Breast epithelium (tissue), 4 donors: ENCODE results near the gene YJU2. TPM values are rescaled to one million over a fixed set of nuclear protein-coding genes. Genes with fewer than 3 reads are reported as not detected.
"Not testable (repeated sequence)": the region's sequence is repeated elsewhere in the genome, so short reads cannot be mapped to it uniquely, and the experiment has no call there.

Experiments used
- DNase-seq, 2 donors: peaks; one replicate each; pipeline ENCODE4 v3.0.0-alpha.2; 2019; ENCODE audit warnings: low spot score in 2 of 2
- H3K27ac ChIP-seq, 2 donors: fragments of 200-600 bp; sonication (generic) in 1 of 2; one replicate each; pipeline ENCODE4 v1.5.1; 2016 to 2019; ENCODE audit warnings: mild to moderate bottlenecking in 1 of 2
- H3K27me3 ChIP-seq, 2 donors: fragments of 200-600 bp; sonication (generic) in 1 of 2; one replicate each; pipeline versions ENCODE4 v1.5.1 to v1.6.0; 2017 to 2019; ENCODE audit warnings: control low read depth in 1 of 2, mild to moderate bottlenecking in 1 of 2
- H3K36me3 ChIP-seq: fragments of 200-600 bp; one replicate; pipeline ENCODE4 v1.5.1; 2019
- H3K4me1 ChIP-seq, 2 donors: fragments of 200-600 bp; sonication (generic); one replicate each; pipeline ENCODE4 v1.5.1; 2016 to 2019; ENCODE audit warnings: control low read depth in 1 of 2
- H3K4me3 ChIP-seq, 3 donors: fragments of 200-600 bp; sonication (generic); 1 replicate in 2 of 3; 2 replicates in 1 of 3; pipeline ENCODE4 v1.5.1; 2016 to 2019; ENCODE audit warnings: mild to moderate bottlenecking in 3 of 3, moderate library complexity in 2 of 3
- H3K9me3 ChIP-seq, 2 donors: fragments of 200-600 bp; sonication (generic) in 1 of 2; one replicate each; pipeline ENCODE4 v1.5.1; 2016 to 2019; ENCODE audit warnings: control low read depth in 1 of 2
- CTCF ChIP-seq, 3 donors: fragments of 450-650 bp; IDR thresholded peaks; one replicate each; pipeline ENCODE4 v1.5.1; 2016 to 2017; ENCODE audit warnings: antibody characterized with exemption in 3 of 3, mild to moderate bottlenecking in 3 of 3, moderate library complexity in 3 of 3
- POLR2A ChIP-seq: fragments of 450-650 bp; IDR thresholded peaks from one replicate; pipeline ENCODE4 v1.6.1; 2016; ENCODE audit warnings: antibody characterized with exemption, mild to moderate bottlenecking, moderate library complexity
- POLR2AphosphoS5 ChIP-seq, 3 donors: sonication (generic); formaldehyde crosslinking; IDR thresholded peaks; one replicate each; pipeline ENCODE4 v1.6.1; 2017; ENCODE audit warnings: antibody characterized with exemption in 3 of 3
- intact Hi-C: fragments of 100-400 bp; cut with DNase I; formaldehyde crosslinking; loops from one replicate; pipeline ENCODE4 v1.15.1; 2023; ENCODE audit warnings: low total_unique reads
- total RNA-seq, 3 donors: library from RNA; depleted of rRNA; stranded (reverse); fragments of >200 nt; gene quantifications; one replicate each; pipeline ENCODE4 v1.1.0, GENCODE V29; 2016

YJU2 gene
- total RNA-seq, 3 donors from 2014 or later, result 18.9 to 24.6 (median 24.4) TPM

GRCh38 chr19:4227771-4228170 lies 19.1 kb upstream of the YJU2 start:
- intact Hi-C loops, result no loop called here
- no peak for TF ChIP-seq POLR2AphosphoS5 (IDR thresholded peaks at IDR 0.05)
- TF ChIP-seq CTCF (IDR thresholded peaks at IDR 0.05), result no peak
- TF ChIP-seq POLR2A, result no peak
- no peaks in the 10 kb centered on the region for H3K9me3 ChIP-seq
- H3K4me3 ChIP-seq, result no peak overlapping the region
- H3K4me1 ChIP-seq, result no peaks in the 10 kb centered on the region
- DNase-seq, result no peak
- no peak overlapping the region for H3K27ac ChIP-seq
- no peaks in the 10 kb centered on the region for H3K36me3 ChIP-seq
- H3K27me3 ChIP-seq, result peaks cover 5 to 36% of the 10 kb centered on the region in 2 donors

- Histone ChIP-seq H3K4me1 (no peaks in the 10 kb centered on the region), H3K27me3 (peaks cover 5 to 46% of the 10 kb centered on the region in 2 donors), H3K27ac (no peak overlapping the region), H3K4me3 (peak overlapping the region in 1 of 3 donors; percentile 23), H3K9me3 (no peaks in the 10 kb centered on the region), H3K36me3 (no peaks in the 10 kb centered on the region)
- TF ChIP-seq CTCF (IDR thresholded peaks at IDR 0.05) (no peak), POLR2AphosphoS5 (IDR thresholded peaks at IDR 0.05) (no peak), POLR2A (no peak)
- DNase-seq, result no peak
- intact Hi-C loops, result no loop called here
Measured at GRCh38 chr19:4228765-4229178, 18.1 kb upstream of the YJU2 start.

- peak within 1 kb of the TSS in 2 of 3 donors; percentile 7 to 23 for H3K4me3 ChIP-seq
- DNase-seq, result no peak
- intact Hi-C loops, result no loop called here
- no peak for TF ChIP-seq POLR2A
- TF ChIP-seq POLR2AphosphoS5 (IDR thresholded peaks at IDR 0.05), result no peak
- TF ChIP-seq CTCF (IDR thresholded peaks at IDR 0.05), result no peak
- H3K9me3 ChIP-seq, result no peaks in the 10 kb centered on the region
- H3K36me3 ChIP-seq, result no peaks in the 10 kb centered on the region
- no peak within 1 kb of the TSS for H3K27ac ChIP-seq
- H3K27me3 ChIP-seq, result peaks cover 5 to 48% of the 10 kb centered on the region in 2 donors
- H3K4me1 ChIP-seq, result no peaks in the 10 kb centered on the region
Measured at GRCh38 chr19:4229179-4229931, 17.5 kb upstream of the YJU2 start, which contains the start of gene EBI3. Gene EBI3 (plus strand): TSS chr19:4229523. CDS start chr19:4229551, 28 bp downstream.

GRCh38 chr19:4230237-4230636 lies 16.6 kb upstream of the YJU2 start:
- intact Hi-C loops, H3K9me3 ChIP-seq, H3K36me3 ChIP-seq, DNase-seq, H3K4me3 ChIP-seq, H3K4me1 ChIP-seq, H3K27ac ChIP-seq: not testable (repeated sequence)
- H3K27me3 ChIP-seq, result peaks cover 5 to 48% of the 10 kb centered on the region in 2 donors

- peaks cover 5 to 49% of the 10 kb centered on the region in 2 donors for H3K27me3 ChIP-seq
- DNase-seq, H3K36me3 ChIP-seq, H3K4me3 ChIP-seq, H3K4me1 ChIP-seq, intact Hi-C loops, H3K9me3 ChIP-seq, H3K27ac ChIP-seq: not testable (repeated sequence)
Measured at GRCh38 chr19:4231521-4231920, 15.4 kb upstream of the YJU2 start.

- peaks cover 5 to 55% of the 10 kb centered on the region in 2 donors for H3K27me3 ChIP-seq
- H3K4me3 ChIP-seq, H3K36me3 ChIP-seq, DNase-seq, H3K4me1 ChIP-seq, H3K9me3 ChIP-seq, H3K27ac ChIP-seq, intact Hi-C loops: not testable (repeated sequence)
Measured at GRCh38 chr19:4232139-4232538, 14.7 kb upstream of the YJU2 start.
